ENCODE results near the gene MLLT3. TPM values are rescaled to one million over a fixed set of nuclear protein-coding genes. Genes with fewer than 3 reads are reported as not detected.

Gene MLLT3
- total and polyA plus RNA-seq, 2 of the 13 experiments (the other 11 are each of a cell fraction or from before 2014, with no cell fraction given) = 12.3 to 12.6 TPM

DNA sequence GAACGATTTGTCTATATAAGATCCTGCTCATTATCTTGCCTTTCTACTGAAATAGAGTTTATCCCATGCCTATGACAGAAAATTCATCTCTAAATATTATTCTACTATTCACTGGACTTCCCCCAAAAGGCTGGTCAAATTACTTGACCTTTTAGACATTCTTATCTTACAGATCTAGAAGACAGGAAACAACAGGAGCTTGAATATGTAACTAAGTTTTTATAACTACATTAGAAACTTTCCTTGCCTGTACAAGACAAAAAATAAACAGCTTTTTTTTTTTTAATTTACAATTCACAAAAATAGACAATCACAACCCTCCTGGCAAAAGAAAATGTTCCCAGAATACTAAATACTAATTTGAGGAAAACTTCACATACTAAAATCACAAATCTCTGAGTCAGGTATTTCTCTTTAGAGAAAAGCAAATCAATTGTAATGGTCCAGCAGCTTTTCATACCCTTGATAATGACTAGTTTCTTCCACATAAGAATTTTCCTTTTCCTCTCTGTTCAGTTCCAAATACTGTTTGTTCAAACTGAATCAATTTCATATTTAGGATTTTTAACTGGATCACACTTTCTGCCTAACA is 68.6 kb downstream of the MLLT3 start:
- H3K36me3 ChIP-seq (replicated peaks in 1 of 2; ENCODE audit: control insufficient read depth in 1 of 2, insufficient read depth in 2 of 2, low read length in 2 of 2) = no peaks in the 10 kb centered on the region
- ChIA-PET POLR2A (no interaction called here), CTCF (ENCODE audit: low intra/inter-chr PET ratio, low total read pairs) (no interaction called here)
- ATAC-seq (no peak), DNase-seq (ENCODE audit: low spot score) (no peak), FAIRE-seq (no peak)
- no peaks in the 10 kb centered on the region for H3K27me3 ChIP-seq (ENCODE audit: control insufficient read depth in 1 of 2, insufficient read depth in 2 of 2, low read length in 2 of 2)
- no peaks in the 10 kb centered on the region; the same call in 1 of the 2 replicates for H4K20me1 ChIP-seq (ENCODE audit: insufficient read depth, low read length)
- no peak overlapping the region for H3K4me3 ChIP-seq (replicated peaks in 1 of 3; ENCODE audit: insufficient read depth in 1 of 3, low read depth in 2 of 3, low read length in 3 of 3)
- H3K79me2 ChIP-seq (ENCODE audit: insufficient read depth, low read length) = peaks cover 3% of the 10 kb centered on the region
- no peak overlapping the region for H3K27ac ChIP-seq (ENCODE audit: extremely low read length, insufficient read depth, low read length)
- intact Hi-C loops (cut with micrococcal nuclease; ENCODE audit: unreplicated experiment) = loop anchor here (2.0 to 5.0 kb wide), 2 partner anchors 69 to 387 kb away; partner anchors contain the start of gene MLLT3
- no peak overlapping the region for H2AFZ ChIP-seq (ENCODE audit: low read length)
- TF ChIP-seq MTA1 (CRISPR knock-in tag; IDR thresholded peaks at IDR 0.05; ENCODE audit: borderline replicate concordance) = no peak
- TF ChIP-seq, protein P1, sequence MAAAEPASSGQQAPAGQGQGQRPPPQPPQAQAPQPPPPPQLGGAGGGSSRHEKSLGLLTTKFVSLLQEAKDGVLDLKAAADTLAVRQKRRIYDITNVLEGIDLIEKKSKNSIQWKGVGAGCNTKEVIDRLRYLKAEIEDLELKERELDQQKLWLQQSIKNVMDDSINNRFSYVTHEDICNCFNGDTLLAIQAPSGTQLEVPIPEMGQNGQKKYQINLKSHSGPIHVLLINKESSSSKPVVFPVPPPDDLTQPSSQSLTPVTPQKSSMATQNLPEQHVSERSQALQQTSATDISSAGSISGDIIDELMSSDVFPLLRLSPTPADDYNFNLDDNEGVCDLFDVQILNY (CRISPR knock-in tag; conservative IDR thresholded peaks at IDR 0.05) = no peak
- TF ChIP-seq, protein P2, sequence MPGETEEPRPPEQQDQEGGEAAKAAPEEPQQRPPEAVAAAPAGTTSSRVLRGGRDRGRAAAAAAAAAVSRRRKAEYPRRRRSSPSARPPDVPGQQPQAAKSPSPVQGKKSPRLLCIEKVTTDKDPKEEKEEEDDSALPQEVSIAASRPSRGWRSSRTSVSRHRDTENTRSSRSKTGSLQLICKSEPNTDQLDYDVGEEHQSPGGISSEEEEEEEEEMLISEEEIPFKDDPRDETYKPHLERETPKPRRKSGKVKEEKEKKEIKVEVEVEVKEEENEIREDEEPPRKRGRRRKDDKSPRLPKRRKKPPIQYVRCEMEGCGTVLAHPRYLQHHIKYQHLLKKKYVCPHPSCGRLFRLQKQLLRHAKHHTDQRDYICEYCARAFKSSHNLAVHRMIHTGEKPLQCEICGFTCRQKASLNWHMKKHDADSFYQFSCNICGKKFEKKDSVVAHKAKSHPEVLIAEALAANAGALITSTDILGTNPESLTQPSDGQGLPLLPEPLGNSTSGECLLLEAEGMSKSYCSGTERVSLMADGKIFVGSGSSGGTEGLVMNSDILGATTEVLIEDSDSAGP (CRISPR knock-in tag; IDR thresholded peaks at IDR 0.05; ENCODE audit: borderline replicate concordance) = no peak
- no peak for TF ChIP-seq ZNF292 (CRISPR knock-in tag; IDR thresholded peaks at IDR 0.05; ENCODE audit: borderline replicate concordance, low read depth)
- no peak for TF ChIP-seq TEAD3 (CRISPR knock-in tag; optimal IDR thresholded peaks at IDR 0.05; ENCODE audit: borderline replicate concordance)
- TF ChIP-seq ZNF17 (CRISPR knock-in tag; IDR thresholded peaks at IDR 0.05) = no peak
- TF ChIP-seq NFE2 (CRISPR knock-in tag; IDR thresholded peaks at IDR 0.05) = no peak
- no peak for TF ChIP-seq SMAD3 (CRISPR knock-in tag; IDR thresholded peaks at IDR 0.05)
- in situ Hi-C loops (cut with HindIII; ENCODE audit: extremely low pct_ligation_motif_present, low pct_unique_long_range_greater_than_20kb) = loop anchor here (10.0 kb wide), 1 partner anchor 51 kb away; no protein-coding TSS in a partner anchor
- H3K9me3 ChIP-seq (ENCODE audit: low read length) = no peaks in the 10 kb centered on the region
- H3K4me1 ChIP-seq (ENCODE audit: insufficient read depth, low read length) = peaks cover 32% of the 10 kb centered on the region
- no TSS peak for BruUV-seq (replicated peaks)
- 23% methylated on average over 1 of the region's 1 CpG for WGBS (ENCODE audit: low lambda C conversion rate)
- no peak overlapping the region for H3K4me2 ChIP-seq (ENCODE audit: low read depth, low read length)
- no peak overlapping the region for H3K9ac ChIP-seq (ENCODE audit: insufficient read depth, low read depth, low read length)

Measured in HepG2 (cell line).